Fibroblast of skin of left quadriceps (primary cell): ENCODE measurements around the gene BLZF1.
"Not testable (repeated sequence)": the region's sequence is repeated elsewhere in the genome, so short reads cannot be mapped to it uniquely, and the experiment has no call there.

ENCODE experiments used
- DNase-seq, 2 experiments: peaks; one replicate each; pipeline ENCODE4 v3.0.0-alpha.2; 2013; ENCODE audit warnings: low read depth in 2 of 2

BLZF1 gene

GRCh38 chr1:169367686-169368405, at the start of gene BLZF1, which contains the start of gene NME7:
Gene BLZF1 (plus strand): TSS chr1:169368195. CDS start chr1:169369523, 1,328 bp downstream.
Gene NME7 (minus strand): TSS chr1:169367797. CDS start chr1:169367710, 87 bp downstream.
- DNase-seq = peak; percentile 90 to 92

- DNase-seq = no peak
Observed at GRCh38 chr1:169318536-169319244, 49.3 kb upstream of the BLZF1 start.

GRCh38 chr1:169321539-169321938, 46.5 kb upstream of the BLZF1 start:
- peak; percentile 20 to 22 for DNase-seq

- DNase-seq = no peak
Observed at GRCh38 chr1:169322138-169322537, 45.9 kb upstream of the BLZF1 start.

- DNase-seq = no peak
Observed at GRCh38 chr1:169325117-169325516, 42.9 kb upstream of the BLZF1 start.

GRCh38 chr1:169326261-169326955, 41.6 kb upstream of the BLZF1 start:
- DNase-seq = no peak

- DNase-seq = no peak
Observed at GRCh38 chr1:169326956-169327268, 41.1 kb upstream of the BLZF1 start.

- DNase-seq = no peak
Observed at GRCh38 chr1:169327875-169328274, 40.1 kb upstream of the BLZF1 start.

GRCh38 chr1:169329383-169329782, 38.6 kb upstream of the BLZF1 start:
- DNase-seq = no peak

- no peak for DNase-seq
Observed at GRCh38 chr1:169330927-169331326, 37.1 kb upstream of the BLZF1 start.

- DNase-seq = not testable (repeated sequence)
Observed at GRCh38 chr1:169334727-169335126, 33.3 kb upstream of the BLZF1 start.

GRCh38 chr1:169336947-169337715, 30.9 kb upstream of the BLZF1 start:
- not testable (repeated sequence) for DNase-seq

- DNase-seq = no peak
Observed at GRCh38 chr1:169338617-169339016, 29.4 kb upstream of the BLZF1 start.

- no peak for DNase-seq
Observed at GRCh38 chr1:169339773-169340172, 28.2 kb upstream of the BLZF1 start.

GRCh38 chr1:169340882-169341281, 27.1 kb upstream of the BLZF1 start:
- no peak for DNase-seq

- DNase-seq = not testable (repeated sequence)
Observed at GRCh38 chr1:169342096-169342495, 25.9 kb upstream of the BLZF1 start.

- DNase-seq = no peak
Observed at GRCh38 chr1:169345511-169345910, 22.5 kb upstream of the BLZF1 start.

- no peak for DNase-seq
Observed at GRCh38 chr1:169346036-169346589, 21.9 kb upstream of the BLZF1 start.

GRCh38 chr1:169347688-169348382, 20.2 kb upstream of the BLZF1 start:
- no peak for DNase-seq

GRCh38 chr1:169348383-169349036, 19.5 kb upstream of the BLZF1 start:
- DNase-seq = peak; percentile 24 to 26
